ENCODE results near the gene DOCK4.
"Not testable (repeated sequence)": the region's sequence is repeated elsewhere in the genome, so short reads cannot be mapped to it uniquely, and the experiment has no call there.

DOCK4 gene

DNA sequence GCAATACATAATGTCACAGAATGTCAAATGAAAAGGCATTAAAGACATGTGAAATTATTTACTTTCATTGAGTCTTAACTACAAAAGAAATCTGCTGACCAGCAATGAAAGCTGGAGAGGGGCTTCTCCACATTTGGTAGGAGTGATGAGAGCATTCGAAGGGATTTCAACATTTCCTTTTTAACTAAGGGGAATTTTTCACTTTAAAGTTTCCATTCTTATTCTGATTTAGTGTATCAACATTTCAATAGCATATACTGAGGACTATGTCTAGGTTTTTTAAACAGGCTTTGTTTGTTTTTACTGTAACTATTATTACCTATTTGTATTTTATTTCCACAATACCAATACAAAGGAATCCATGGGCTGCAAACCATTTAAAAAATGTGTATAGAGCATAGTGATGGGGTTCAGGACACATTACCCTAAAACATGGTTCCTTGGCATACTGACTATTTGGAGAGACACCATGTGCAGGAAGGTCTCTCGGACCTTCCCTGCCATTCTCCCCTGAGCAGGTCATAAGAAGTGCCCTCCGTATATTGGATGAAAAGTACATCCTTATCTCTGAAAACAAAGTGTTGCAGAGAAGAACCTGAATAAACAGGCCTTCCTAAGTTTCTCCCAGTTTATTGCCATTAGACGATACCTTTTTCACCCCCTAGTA, 278.7 kb downstream of the DOCK4 start:
- no peak for DNase-seq

DNA sequence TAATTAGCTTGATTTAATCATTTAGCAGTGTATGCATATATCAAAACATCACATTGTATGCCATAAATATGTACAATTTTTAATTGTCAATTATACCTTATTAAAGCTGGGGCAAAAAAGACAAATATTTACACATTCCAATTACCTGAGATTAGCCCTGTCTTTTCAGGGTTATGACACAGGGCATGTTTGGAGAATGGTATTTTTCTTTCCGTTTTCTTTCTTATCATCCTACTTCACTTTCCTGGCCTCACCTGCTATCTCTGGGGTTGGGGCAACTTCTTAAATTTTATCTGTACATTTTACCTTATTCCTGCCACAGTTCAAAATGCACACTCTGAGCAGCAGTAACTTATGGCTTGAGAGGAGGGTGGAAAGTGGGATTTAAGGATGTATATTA, 285.9 kb downstream of the DOCK4 start:
- no peak for DNase-seq

DNA sequence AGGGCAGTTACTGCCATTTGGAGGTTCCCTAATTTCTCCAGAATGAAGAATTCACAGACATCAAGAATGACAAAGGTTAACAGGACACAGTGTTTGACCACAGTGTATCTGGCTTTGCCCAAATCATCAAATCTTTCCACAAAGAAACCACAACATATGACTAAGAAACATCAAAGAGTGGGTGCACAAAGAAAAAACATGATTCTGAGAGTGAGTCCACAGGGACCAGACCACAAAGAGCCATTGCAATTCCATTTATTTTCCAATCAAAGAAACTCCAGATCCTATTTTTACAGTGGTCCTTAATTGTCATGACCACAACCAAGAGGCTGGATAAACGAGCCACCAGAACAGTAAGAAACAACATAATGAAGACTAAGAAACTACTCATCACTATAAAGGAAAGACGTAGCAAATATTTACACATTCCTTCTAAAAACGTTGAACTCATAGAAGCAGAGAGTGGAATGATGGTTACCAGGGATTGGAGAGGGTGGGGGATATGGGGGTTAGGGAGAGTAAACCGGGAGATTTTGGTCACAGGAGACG, 286.5 kb downstream of the DOCK4 start:
- DNase-seq = no peak

DNA sequence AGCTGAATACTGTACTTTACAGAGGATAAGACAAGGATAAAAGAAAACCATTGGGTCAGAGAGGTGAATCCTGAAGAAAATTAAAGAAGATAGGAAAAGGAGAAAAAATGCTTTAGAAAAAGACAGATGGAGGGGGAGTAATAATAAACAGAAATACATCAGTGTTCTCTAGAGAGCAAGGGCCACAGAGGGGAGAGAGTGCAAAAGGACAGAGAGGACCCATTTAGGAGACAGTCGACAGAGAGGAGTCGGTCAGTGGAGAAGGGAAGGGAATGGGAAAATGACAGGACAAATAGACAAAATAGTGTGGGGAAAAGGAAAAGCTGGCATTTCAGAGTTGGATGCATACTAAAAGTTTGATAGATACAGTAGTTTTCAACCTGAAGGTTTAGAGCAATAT, 287.0 kb downstream of the DOCK4 start:
- no peak for DNase-seq

DNA sequence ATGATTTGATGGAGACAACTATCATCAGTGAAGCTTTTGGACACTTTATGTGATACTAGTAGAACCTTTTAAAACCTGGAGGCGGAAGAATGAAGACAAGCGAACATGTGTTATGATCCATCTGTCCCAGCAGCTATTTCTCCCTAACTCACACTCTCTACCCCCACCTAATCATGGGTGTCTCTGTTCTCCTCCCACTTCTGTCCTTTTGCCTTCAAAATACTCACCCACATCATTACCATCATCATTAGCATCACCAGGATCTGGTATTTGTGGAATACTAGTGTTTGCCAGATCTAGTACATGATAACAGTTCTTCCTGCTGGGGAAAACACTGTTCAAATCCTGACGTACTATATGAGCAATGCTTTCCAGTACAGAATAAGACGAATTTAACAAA, 287.7 kb downstream of the DOCK4 start:
- no peak for DNase-seq

DNA sequence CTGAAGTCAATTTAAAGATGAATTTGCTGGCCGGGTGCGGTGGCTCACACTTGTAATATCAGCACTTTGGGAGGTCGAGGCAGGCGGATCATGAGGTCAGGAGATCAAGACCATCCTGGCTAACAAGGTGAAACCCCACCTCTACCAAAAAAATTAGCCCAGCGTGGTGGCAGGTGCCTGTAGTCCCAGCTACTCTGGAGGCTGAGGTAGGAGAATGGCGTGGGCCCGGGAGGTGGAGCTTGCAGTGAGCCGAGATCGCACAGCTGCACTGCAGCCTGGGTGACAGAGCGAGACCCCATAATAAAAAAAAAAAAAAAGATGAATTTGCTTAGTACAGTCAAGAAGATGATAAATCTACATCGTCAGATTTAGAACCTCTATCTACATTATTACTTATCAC, 288.8 kb downstream of the DOCK4 start:
- not testable (repeated sequence) for DNase-seq

DNA sequence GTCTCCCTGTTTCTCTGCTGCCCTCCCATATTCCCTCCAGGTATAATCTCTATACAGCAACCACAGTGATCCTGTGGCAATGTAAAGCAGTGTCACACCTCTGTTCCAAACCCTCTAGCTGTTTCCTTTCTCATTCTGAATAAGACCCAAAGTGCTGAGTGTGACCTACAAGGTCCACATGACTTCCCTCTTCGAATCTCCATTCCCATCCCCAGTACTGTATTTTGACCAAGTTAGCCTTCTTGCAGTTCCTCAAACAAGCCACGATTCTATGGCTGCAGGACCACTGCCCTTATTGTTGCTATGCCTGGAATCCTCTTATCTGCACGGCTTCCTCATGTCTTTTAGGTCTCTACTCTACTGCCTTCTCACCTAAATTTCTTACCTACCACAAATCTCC, 291.9 kb downstream of the DOCK4 start:
- DNase-seq = no peak

DNA sequence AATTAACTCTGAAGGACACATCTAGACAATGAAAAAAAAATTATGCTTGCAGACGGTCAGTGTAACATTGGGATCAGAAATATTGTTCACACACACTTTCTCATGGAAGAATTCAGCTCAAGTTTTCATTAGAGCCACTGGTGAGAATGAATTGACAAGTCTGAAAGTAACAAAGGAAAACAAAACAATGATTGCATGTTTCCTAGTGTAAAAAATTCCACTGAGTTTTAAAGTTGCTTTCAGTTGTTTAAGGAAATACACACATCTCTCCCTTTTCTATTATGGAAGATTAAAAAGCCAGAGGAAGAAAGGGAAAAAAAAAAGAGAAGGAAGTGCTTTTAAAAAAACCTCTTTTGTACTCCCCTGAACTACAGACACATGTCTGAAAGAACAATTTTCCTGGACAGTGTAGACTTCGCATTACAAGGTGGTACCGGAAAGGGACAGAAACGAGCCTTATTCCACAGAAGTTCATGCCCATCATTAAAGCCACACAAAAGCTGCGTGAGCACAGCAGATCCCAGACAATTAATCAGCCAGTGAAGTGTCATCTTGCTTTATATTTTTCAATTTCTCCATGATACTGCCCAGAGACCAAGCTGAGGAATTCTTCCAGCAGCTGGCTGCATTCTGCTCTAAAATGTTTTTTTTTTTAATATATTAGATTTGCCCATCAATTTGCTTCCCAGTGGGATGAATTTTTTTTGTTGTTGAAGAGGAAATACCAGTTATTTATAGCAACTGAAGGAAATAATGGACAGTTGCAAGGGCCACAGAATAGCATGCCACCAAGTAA, 294.8 kb downstream of the DOCK4 start:
- no peak for DNase-seq

DNA sequence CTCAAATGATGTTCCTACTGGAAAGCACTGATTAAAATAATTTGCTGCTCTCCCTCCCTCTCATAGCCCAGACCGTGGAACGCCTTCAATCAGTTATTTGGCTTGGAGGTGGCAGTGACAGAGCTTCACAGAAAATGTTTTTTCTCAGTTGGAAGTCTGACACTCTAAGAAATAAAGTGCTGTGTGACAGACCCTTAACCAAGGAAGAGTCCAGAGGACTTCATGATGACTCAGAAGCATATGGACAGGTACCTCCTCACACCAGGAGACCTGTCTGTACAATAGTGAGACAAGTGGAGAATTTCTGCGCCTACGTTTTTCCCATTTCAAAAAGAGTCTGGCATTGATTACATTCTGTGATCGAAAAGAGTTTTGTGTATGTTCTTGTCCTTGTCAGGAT, 295.5 kb downstream of the DOCK4 start:
- DNase-seq = no peak

DNA sequence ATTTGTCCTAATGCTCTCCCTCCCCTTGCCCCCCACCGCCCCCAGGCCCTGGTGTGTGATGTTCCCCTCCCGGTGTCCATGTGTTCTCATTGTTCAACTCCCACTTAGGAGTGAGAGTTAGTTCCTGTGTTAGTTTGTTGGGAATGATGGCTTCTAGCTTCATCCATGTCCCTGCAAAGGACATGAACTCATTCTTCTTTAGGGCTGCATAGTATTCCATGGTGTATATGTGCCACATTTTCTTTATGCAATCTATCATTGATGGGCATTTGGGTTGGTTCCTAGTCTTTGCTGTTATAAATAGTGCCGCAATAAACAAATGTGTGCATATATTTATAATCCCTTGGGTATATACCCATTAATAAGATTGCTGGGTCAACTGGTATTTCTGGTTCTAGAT, 297.5 kb downstream of the DOCK4 start:
- DNase-seq = not testable (repeated sequence)

DNA sequence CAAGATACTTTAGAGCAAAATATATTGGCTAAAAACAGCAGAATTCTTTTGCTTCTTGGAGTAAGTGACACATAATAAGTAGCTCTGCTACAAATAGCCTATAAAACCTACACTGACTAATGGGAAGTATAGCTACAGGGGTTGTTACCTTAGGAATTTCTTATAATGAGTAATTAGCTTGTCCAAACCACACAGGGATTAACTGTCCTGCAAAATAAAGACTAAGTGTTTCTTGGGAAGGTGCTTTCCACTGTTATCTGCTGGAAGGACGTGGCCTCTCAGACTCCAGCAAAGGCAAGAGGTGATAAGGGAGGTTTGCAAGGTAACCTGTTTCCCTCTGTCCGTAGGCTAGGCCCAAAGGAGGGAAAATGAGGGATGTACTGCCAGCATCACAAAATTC, 302.4 kb downstream of the DOCK4 start:
- no peak for DNase-seq

DNA sequence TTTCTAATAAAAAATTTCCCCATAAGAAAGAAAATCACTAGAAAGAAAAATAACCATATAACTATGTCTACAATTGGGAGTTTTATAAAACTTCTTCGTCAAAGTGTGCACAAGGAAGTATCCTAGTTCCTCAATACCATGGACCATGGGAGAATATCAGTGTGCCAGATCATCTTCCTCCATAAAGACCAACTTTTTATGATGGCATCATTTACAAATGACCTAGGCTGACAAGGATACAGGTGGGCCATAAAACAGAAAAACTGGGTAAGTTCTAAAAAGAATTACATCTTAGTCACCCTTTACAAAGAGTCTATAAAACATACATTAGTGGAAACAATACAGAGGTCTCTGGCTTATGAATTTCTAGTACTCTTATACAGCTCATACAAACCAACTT, 303.2 kb downstream of the DOCK4 start:
- no peak for DNase-seq

DNA sequence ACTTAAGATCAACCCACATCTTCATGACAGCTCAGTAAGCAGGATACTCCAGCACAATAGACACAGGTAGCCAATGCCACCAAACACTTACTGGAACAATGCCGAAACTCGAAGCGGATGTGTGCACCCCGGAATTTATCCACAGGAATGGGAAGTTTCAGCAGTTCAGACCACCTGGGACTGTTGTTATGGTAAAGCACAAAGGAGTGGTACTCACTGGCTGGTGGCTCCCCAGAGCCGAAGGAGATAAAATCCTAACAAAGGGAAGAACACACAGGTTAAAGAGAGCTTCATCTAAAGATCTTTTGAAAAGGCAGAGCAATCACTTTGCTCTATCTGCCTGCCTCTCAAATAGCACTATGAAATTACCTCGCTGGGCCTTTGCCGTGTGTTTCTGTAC, 305.9 kb downstream of the DOCK4 start:
- no peak for DNase-seq

DNA sequence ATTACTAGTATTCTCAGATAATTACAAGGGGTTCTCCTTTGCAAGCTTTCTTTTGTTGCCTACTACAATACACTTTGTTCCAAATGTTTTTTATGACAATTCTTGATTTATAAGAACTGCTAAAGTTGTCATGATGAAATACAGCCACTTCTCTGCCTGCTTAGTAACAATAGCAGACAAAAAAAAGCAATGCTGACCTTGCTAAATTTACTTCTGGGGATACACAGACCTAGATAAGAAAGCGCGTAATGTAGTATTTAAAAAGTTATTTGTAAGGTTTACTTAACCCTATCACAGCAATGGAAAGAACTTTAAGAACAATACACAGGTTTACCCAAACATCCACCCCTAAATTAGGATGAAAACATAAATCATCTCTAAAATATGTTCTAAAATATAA, 311.1 kb downstream of the DOCK4 start:
- no peak for DNase-seq

DNA sequence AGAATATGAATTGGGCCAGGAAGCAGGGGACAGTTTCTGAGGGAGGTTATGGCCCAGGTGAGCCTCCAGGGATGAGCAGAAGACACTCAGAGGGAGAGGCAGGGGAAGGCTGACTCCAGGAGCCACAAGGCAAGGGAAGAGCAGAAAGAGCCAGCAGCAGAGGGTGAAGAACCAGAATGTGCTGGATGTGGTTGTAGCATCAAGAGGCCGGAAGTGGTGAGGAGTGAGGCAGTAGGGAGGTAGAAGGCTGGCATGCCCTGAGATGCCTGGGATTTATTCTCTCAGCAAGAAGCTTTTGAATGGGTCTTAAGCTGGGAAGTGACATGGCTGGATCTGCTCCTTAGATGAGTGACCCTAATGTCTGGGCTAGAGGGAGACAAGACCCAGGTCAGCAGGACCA, 311.7 kb downstream of the DOCK4 start:
- DNase-seq = no peak

DNA sequence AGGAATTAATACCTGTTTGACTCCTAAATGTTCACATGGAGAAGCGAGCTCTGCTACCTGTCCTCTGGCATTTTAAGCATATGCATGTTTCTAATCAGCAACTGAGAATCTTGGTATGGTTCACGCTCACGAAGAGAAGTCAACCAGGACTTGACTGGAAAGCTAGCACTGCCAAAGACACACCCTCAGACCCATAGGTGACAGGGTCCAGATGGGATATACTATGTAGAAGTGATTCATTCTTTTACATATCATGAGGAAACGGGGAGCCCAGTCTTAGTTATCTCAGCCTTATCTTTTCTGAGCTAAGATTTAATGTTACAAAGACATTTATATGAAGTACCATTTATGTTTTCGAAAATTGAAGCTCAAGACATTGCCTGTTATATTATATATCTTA, 313.0 kb downstream of the DOCK4 start:
- no peak for DNase-seq

DNA sequence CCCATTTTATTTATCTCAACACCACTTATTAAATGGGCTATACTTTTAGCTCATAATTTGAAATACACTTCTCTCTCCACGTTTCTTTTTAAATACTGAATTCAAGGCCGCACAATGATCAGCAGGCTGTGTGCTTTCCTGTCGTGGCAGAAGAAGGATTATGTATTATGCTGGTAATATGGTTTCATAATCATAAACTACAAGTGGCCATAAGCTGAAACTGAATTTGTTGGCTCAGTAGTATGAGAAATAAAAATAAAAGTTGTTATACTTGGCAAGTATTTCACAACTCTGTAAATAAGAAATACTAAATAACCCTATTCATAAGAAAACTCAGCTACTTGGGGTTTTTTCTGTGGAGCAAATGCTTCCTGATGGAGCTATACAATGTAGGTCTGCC, 313.6 kb downstream of the DOCK4 start:
- no peak for DNase-seq

DNA sequence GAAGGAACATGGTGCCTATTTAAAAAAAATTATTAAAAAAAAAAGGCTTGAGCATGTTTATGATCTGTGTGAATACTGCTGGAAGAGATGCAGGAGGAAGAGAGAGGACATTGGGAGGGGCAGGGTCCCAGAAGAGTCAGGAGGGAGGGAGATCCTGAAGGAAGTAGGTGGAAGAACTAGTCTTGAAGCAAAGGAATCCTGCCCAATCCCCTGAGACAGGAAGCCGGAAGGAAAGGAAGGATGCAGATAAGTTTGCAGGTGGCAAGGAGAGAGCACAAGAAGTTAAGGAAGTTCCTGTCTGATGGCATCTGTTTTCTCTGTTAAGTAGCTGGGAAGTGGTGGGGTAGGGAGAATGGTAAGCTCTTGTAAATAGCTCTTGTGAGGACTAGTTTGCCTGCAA, 318.5 kb downstream of the DOCK4 start:
- DNase-seq = no peak

DNA sequence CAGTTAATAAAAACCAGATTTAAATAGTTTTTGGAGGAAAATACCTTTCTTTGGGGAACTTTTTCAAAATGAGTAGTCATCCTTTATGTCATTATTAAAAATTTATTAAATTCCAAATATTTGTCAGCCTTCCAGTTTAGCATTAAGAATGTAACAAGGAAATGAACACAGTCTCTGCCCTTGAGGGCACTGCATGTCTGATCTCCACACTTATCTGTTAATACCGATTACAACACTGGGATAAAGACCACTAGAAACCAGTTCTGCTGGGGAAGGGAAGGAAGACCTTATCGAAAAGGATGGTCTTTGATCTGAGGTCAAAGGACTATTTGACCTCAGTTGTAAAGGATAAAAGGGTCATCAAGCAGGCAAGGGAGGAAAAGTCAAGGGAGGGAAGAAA, 320.0 kb downstream of the DOCK4 start:
- no peak for DNase-seq

DNA sequence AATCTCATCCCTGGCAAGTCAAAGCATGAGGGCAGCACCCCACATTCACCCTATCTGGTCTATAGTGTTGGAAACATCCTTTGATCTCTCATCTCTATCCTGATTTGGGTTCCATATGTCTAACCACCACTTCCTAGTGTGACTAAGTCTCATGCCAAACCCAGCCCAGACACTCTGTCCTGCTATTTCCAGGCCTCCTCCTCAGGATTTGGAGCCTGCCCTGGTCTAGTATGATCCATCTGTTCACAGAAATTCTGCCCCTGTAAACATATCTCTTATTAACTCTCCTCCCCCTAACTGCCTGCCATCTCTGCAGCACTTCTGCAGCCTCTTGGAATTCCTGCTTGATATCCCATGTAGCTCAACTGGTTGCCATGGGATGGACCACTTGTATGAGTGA, 323.0 kb downstream of the DOCK4 start:
- no peak for DNase-seq

DNA sequence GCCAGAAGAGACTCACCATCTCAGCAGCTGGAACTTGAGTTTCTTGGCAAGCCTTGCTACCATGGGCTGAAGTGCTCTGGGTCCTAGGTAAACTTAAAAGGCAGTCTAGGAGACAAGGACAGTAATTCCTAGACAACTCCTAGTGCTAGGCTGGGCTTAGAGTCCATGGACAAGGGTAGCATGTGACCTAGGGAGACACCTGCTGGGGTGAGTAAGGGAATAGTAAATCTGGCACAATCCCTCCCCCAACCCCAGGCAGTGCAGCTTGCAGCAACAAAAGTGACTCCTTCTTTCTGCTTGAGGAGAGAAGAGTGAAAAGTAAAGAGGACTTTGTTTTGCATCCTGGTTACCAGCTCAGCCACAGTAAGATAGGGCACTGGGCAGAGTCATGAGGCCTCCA, 327.4 kb downstream of the DOCK4 start:
- no peak for DNase-seq

DNA sequence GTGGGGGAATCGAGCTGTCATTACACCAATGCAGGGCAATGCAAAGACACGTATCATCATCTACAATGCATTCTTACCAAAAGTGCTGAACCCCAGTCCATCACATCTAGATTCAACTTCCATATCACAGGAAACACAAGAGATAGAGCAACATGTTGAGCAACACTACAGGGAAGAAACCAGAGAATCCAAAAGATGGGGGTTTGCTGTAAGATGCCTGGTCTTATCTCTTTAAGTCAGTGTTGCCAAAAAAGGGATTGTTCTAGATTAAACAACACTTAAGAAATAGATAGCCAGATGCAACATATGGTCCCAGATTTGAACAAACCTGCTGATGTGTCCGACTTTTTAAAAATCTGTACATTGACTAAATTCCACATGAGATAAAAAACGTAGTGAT, 328.3 kb downstream of the DOCK4 start:
- no peak for DNase-seq

DNA sequence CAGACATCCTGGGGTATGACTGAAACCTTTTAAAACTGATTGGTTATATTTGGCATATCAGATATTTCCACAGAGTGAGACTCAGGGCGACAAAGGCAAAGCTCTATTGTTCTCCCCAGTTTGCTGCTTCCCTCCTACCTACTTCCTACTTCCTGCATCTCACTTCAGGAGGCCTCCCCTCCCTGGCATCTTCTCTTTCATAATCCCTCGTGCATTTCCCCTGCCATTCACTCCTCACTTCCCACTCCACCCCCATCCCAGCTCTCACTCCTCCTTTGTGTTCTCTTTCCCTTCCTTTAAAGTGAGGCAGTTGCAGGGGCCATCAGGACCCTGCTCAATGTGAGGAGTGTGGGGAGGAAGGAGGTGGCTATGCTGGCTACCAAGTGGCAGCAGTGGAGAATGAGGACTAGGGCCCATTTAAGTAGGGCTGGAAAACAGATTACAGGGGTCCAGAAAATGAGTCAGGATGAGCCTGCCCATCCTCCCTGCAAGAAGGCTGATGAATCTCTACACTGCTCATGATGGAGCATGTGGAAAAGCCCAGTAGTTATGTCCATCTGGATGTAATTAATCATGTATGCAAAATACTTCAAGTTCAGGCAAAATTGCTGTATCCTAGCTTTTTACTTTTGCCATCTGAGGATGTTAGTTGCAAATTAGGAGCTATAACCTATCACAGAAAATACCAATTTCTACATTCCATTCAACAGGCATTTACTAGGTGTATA, 332.1 kb downstream of the DOCK4 start:
- no peak for DNase-seq

DNA sequence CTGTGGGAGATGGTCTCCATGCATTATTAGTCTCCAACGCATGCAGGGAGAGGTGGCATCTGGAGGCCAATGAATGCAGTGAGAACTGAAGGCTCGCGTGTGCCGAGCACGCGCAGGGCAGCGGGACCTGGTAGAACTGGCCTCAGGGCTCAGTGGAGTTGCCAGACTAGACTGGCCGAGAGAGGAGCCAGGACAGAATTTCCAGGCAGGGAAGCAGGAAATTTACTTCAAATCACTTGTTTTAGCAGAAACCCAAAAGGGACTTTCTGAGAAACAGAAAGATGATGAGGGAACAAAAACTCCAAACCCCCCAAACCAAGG, 332.9 kb downstream of the DOCK4 start:
- no peak for DNase-seq
